NCI-H510A treated with DMSO at 0.1 percent for 48 hours (cell line): Measurements from ENCODE around the gene TTL.
"Not testable (repeated sequence)": the region's sequence is repeated elsewhere in the genome, so short reads cannot be mapped to it uniquely, and the experiment has no call there.

Experiments
- DNase-seq: peaks from one replicate; lab custom pipeline; 2025; lab: John Stamatoyannopoulos, UW

TTL gene

GRCh38 chr2:112520234-112520783, 38.4 kb downstream of the TTL start:
- no peak for DNase-seq

- DNase-seq, result no peak
Measured at GRCh38 chr2:112523291-112523777, 41.4 kb downstream of the TTL start.

- DNase-seq, result not testable (repeated sequence)
Measured at GRCh38 chr2:112524276-112524675, 42.3 kb downstream of the TTL start.

GRCh38 chr2:112528541-112528940, 46.6 kb downstream of the TTL start:
- DNase-seq, result no peak

GRCh38 chr2:112529757-112530156, 47.8 kb downstream of the TTL start:
- DNase-seq, result no peak

- no peak for DNase-seq
Measured at GRCh38 chr2:112530728-112531127, 48.8 kb downstream of the TTL start.

GRCh38 chr2:112534826-112535225, 52.9 kb downstream of the TTL start:
- no peak for DNase-seq

GRCh38 chr2:112536665-112537064, 54.7 kb downstream of the TTL start:
- DNase-seq, result not testable (repeated sequence)

- DNase-seq, result no peak
Measured at GRCh38 chr2:112539306-112539705, 57.4 kb downstream of the TTL start.

- DNase-seq, result no peak
Measured at GRCh38 chr2:112540906-112541305, 59.0 kb downstream of the TTL start.

- no peak for DNase-seq
Measured at GRCh38 chr2:112541315-112542122, 59.6 kb downstream of the TTL start.

GRCh38 chr2:112542123-112542983, 60.4 kb downstream of the TTL start, which contains the start of gene POLR1B:
Gene POLR1B (plus strand): TSS chr2:112542465. CDS start chr2:112542495, 30 bp downstream.
- DNase-seq, result peak; percentile 86

GRCh38 chr2:112542984-112543661, 61.2 kb downstream of the TTL start:
- DNase-seq, result no peak

GRCh38 chr2:112547333-112547732, 65.4 kb downstream of the TTL start:
- no peak for DNase-seq

- no peak for DNase-seq
Measured at GRCh38 chr2:112548980-112549379, 67.0 kb downstream of the TTL start.

- no peak for DNase-seq
Measured at GRCh38 chr2:112566104-112566503, 84.1 kb downstream of the TTL start.

GRCh38 chr2:112566508-112566907, 84.6 kb downstream of the TTL start:
- DNase-seq, result not testable (repeated sequence)

- DNase-seq, result no peak
Measured at GRCh38 chr2:112572005-112572404, 90.0 kb downstream of the TTL start.

GRCh38 chr2:112577756-112578155, 95.8 kb downstream of the TTL start:
- no peak for DNase-seq

GRCh38 chr2:112579241-112579640, 97.3 kb downstream of the TTL start:
- DNase-seq, result no peak

GRCh38 chr2:112580084-112580483, 98.1 kb downstream of the TTL start:
- no peak for DNase-seq

- peak; percentile 73 for DNase-seq
Measured at GRCh38 chr2:112582314-112582746, 100.4 kb downstream of the TTL start.
